Left kidney (tissue), 2 donors: ENCODE measurements around the gene BIRC7. TPM values are rescaled to one million over a fixed set of nuclear protein-coding genes. Genes with fewer than 3 reads are reported as not detected.

ENCODE experiments used
- DNase-seq: peaks from one replicate; pipeline ENCODE4 v3.0.0-alpha.2; 2013
- polyA plus RNA-seq: library from polyadenylated mRNA; unstranded; fragments of 120-200 nt; gene quantifications from one replicate; pipeline ENCODE4 v1.2.1, GENCODE V29; 2013; ENCODE audit not compliant: insufficient read length

BIRC7 gene
- polyA plus RNA-seq, 1 donor, result 0.37 TPM

DNA sequence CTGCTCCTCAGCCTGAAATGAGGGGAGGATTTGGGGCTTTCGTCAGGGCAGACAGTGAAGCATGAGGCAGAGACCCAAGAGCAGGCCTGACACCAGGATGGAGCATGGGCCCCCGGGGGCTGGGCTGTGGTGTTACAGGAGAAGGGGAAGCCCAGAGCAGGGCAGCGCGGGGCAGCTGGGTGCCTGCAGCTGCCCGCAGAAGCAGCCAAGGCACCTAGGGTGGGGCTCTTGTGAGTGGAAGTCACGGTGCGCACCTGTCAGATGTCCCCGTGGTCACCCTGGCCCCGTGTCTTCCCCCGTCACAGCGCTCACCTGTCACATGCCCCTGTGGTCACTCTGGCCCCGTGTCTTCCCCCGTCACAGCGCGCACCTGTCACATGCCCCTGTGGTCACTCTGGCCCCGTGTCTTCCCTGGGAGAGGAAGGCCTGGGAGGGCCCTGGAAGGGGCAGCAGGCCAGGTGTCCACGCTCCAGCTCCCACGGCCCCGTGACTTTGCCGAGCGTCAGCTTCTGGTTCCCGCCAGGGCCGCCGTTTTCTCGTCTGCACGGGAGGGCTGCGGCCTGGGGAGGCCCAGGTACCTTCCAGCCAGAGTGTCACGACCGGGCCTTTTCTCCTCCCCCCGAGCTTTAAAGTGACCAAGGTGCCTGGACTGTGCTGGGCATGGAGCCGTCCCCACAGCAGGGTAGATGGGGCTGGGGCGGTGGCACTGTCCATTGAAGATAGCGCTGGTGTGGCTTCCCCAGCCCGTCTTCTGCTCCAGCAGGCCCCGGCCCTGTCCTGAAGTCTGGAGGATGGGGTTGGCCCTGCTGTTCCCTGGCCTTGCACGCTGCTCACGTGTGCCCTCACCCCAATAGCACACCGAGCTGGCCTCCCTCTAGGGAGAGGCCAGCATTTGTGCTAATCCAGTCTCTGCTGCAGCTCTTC lies 46.3 kb downstream of the BIRC7 start:
- no peak for DNase-seq

DNA sequence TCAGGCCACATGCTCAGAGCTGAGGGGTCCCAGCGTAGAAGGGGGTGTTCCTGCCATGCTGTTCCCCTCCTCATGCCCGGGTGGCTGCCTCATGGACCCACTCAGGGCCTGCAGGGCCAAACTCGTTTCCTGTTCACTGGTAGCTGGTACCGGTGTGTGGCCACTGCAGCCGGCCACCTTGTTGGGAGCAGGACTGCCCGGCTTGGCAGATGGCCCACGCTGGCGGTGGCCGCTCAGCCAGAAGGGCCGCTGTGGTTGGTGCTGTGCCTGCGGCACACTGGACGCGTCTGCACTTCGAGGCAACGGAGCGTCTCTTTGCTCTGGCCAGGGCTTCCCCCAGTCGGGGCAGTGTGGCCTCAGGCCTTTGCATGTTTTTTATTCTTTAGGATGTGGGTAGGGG lies 47.2 kb downstream of the BIRC7 start:
- DNase-seq, result no peak

DNA sequence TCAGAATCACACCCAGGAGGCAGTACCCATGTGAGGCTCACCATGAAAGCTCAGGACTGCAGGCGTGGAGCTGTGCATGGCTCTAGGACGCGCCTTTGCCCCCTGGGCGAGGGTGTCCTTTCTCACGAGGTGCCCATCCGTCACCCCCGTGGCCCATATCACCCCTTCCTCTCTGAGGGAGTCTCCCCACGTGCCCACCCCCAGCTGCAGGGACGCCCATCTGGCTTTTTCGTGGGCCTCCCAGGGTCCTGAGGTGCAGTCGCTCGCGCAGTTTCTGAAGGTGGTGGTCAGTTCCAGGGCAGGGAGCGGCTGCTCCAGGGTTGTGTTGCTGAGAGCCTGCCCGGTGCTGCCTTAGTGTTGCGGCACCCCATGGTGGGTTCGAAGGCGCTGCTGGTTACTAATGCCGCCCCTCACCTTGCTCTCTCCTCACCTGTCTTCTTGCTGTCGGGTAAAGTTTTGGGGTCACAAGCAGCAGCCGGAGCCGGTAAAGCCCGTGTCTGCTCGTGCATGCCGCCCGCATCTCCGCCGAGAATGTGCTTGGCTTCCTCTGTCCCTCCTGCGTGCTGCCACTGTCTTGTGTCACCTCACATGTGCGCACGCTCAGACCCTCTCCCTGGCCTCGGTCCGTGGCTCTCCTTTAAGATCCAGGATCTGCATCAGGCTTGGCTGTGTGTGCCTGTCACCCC lies 47.8 kb downstream of the BIRC7 start:
- no peak for DNase-seq

DNA sequence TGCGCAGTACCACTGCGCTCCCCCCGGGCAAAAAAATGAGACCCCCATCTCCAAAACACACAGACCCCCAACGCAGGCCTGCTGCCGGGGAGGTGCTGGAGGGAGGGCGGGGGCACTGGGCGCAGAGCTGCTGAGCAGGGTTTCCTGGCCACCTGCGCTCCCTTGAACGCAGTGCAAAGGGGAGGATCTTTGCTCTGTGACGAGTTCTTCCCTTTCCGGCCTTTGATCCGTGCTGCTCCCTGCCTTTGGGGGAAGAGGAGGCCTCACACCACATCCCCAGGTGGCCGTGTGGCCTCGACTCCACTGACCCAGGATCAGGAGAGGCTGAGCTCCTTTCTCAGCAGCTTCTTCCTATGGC lies 48.4 kb downstream of the BIRC7 start:
- DNase-seq, result no peak

DNA sequence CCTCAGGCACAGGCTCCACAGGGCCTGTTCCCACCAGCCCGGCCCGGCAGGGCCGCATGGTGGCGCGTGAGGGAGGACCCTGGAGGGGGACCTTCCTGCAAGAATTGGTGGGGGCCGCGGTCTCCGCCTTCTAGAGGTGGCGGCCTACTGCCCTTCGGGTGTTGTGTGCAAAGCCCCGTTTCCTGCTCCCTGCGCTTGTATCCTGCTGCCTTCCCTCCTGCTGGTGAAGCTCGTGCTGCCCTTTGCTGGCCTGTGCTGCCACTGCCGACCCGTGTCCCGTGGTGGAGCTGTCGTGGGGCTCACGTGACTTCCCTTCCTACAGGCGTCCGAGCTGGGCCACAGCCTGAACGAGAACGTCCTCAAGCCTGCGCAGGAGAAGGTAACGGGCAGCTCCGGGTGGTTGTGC lies 48.8 kb downstream of the BIRC7 start:
- no peak for DNase-seq

DNA sequence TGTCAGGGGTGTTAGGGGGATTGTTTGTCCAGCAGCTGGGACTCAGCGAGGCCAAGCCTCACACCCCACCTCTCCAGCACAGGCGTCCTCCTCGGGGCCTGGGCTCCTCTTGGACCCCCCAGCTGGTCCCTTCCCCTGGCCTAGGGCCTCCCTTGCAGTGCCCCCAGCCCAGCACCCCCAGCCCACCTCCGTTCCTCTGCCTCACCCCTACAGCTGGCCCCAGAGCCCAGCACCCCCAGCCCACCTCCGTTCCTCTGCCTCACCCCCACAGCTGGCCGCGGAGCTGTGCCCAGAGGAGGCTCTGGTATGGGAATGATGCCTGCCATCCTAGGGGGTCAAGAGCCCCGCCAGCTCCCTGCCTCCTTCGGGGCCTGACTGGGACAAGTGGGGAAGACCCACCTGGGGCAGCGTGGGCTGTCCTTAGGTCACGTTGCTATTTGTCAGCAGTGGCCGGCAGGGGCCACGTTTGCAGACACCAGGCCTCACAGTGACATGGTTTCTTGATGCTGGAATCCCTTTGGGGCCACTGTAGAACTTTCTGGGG lies 49.3 kb downstream of the BIRC7 start:
- no peak for DNase-seq

DNA sequence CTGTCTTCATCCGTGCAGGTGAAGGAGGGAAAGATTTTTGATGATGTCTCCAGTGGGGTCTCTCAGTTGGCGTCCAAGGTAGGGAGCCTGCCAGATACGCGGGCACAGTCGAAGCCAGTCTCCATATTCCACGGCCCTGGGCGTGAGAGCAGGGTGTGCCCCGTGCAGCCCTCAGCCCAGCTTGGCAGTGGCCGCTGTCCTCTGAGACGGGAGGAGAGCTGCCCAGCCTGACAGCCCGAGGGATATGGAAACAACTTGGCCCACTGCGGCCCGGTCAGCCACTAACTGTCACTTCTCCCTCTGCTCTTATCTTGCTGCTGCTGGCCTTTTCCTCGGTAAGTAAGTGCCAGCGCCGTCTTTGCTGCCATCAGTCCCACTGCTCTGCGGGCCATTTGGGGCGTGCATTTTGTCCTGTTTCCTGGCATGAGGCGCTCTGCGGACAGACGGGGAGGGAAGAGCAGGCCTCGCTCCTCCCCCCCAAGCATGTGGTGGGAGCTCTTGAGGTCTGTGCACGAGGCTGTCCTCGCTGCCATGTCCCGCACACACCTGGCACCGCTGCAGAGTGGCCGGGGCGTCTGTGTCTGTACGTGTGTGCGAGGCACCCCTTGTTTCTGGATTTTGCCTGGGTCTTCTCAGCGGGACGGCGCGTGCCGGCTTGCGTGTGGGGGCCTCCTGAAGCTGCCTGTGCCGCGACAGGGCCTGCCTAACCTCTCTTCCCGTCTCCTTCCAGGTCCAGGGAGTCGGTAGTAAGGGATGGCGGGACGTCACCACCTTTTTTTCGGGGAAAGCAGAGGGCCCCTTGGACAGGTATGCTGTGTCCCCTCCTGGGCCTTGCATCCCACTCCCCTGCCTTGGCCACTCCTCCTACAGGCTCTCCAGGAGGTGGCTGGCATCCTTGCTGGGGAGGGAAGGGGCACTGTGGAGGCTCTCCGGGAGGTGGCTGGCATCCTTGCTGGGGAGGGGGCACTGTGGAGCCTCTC lies 50.2 kb downstream of the BIRC7 start:
- DNase-seq, result no peak

DNA sequence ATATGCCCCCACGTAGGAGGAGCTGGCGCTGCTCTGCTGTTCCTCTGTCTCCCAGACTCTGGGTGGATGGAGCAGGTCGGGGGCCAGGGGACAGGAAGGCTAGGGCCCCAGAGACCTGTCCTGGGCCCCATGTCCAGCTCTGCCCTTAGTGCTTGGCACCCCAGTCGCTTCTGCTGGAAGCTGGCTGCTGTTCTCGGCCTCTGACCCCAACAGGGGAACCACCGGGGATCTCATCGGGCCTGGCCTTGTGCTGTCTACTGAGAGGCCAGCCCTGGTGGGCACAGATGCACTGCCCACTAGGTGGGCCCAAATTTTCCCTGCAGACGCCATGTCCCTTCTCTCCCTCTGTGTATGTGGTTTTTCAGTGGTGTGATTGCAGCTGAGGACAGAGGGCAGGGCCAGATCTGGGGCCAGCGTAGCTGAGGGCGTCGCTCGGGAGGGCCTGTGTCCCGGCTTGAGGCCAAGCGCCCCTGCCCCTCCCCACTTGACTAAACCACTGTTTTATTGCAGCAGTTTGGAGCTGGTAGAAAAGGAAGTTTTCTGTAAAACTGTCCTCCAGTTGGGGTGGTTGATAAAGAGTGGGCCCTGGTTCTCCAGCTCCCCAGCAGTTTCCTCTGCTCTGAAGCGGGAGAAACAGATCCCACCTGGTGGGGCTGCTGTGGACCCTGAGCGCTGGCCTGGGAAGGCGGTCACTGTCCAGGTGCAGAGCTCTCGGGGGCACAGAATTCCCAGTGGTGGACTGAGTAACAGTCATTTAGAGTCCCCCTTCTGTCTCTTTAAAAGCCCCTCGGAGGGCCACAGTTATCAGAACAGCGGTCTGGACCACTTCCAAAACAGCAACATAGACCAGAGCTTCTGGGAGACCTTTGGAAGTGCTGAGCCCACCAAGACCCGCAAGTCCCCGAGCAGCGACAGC lies 51.3 kb downstream of the BIRC7 start:
- DNase-seq, result no peak

DNA sequence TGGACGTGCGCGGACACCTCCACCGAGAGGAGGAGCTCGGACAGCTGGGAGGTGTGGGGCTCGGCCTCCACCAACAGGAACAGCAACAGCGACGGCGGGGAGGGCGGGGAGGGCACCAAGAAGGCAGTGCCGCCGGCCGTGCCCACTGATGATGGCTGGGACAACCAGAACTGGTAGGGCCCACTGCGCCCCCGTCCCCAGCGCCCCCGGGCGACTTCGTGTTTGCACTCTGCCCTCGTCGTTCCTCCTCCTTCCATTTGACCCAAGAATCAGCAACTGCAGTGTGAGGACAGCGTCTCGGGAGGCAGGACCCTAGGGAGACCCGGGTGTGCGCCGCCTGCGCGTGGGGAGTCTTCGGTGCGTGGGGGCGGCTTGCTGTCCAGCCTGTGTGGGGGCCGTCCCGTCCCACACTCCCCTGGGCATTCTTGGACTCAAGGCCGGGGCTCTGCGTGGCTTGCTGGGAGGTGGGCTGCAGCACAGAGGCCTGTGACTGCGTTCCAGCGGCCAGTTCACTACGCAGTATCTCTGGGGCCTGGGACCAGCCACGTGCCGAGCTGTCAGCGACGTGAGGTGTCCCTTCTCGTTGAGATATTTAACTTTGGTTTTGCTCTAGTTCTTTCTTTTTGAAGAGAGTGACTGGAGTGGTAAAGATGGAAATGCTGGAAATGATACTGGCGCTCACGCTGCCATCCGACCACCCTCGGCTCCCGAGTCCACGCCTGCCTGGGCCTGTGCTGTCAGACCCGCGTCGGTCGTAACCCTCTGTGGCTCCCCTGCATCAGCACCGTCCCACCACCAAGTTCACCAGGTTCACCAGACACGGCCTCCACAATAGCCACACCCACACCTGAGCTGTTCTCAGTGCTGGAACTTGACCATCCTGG lies 52.2 kb downstream of the BIRC7 start:
- no peak for DNase-seq

DNA sequence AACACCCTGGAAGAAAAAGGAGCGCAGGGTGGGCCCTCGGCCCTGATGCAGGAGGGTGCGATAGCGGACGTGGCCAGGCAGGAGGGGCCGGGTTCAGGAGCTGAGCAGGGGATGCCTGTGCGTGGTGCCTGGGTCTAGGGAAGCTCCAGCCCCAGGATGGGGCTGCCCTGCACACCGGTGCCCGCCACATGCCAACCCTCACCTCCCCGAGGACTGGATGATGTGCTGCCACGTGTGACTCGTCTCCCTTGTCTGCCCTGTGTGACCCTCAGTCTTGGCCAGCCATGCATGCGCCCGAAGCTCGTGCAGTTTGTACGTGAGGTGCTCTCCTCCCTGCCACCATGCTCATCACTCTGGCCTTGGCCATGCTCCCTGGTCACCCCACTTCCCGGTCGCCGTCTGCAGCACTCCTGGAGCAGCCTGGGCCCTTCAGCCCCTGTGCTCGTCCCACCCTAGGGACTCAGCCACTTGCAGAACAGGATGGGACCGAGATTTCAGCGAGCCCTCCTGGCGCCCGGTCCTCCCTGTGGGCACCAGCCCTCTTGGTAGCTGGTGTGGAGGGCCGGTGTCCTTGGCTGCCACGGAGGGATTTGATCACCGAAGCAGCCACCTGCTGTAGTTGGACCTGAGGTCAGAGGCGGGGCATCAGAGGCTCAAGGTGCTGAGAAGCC lies 53.0 kb downstream of the BIRC7 start:
- no peak for DNase-seq

DNA sequence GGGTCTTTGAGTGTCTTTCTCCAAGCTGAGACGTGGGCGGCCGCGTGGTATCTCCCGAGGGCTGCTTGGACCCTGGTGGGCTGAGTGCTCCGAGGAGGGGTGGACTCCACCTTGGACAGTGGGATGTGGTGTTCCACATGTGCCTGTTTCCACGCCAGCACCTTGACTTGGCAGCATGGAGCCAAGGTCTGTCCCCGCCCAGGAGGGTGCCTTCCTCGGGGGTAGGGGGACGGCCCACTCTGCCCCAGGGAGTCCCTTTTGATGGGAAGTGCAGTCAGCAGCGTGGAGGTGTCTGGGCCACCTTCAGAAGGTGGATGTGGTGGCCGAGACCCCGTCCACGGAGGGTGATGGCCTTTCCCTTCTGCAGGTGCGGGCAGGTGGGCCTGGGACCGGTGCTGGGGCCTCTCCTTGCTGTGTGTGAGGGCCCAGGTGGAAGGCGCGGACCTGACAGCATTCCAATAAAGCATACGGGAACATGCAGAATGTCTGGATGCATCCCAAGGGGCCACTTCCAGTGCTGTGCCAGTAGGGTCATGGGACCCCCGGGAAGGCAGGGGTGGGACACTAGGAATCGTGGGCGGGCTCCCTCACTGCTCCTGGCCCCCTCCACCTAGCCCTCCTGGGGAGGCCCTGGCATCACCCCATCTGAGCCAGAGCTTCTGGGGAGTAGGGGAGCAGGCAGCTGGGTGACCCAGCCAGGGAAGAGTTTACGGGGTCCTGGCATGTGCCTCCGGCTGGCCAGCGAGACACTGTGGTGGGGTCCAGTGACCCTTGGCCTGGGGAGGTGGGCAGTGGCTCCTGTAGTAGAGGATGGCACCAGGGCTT lies 53.8 kb downstream of the BIRC7 start:
- no peak for DNase-seq

Other genes with a start within 250 kb of the BIRC7 start
- not detected for gene BHLHE23, start 228.9 kb upstream of the BIRC7 start, polyA plus RNA-seq
- 45.5 TPM for gene YTHDF1, start 19.8 kb upstream of the BIRC7 start, polyA plus RNA-seq
- gene NKAIN4, start 18.6 kb downstream of the BIRC7 start, polyA plus RNA-seq, result 20.7 TPM
- 67.1 TPM for gene ARFGAP1, start 36.9 kb downstream of the BIRC7 start, polyA plus RNA-seq
- 1.2 TPM for gene COL20A1, start 57.3 kb downstream of the BIRC7 start, polyA plus RNA-seq
- gene CHRNA4, start 125.4 kb downstream of the BIRC7 start, polyA plus RNA-seq, result 13.3 TPM
- 5.5 TPM for gene KCNQ2, start 236.8 kb downstream of the BIRC7 start, polyA plus RNA-seq